ENCODE data around the gene PAK2. TPM values are rescaled to one million over a fixed set of nuclear protein-coding genes. Genes with fewer than 3 reads are reported as not detected.
"Not testable (repeated sequence)": the region's sequence is repeated elsewhere in the genome, so short reads cannot be mapped to it uniquely, and the experiment has no call there.

Gene PAK2
- total RNA-seq, 2 donors from 2014 or later: 27.5 to 28.3 TPM

DNA sequence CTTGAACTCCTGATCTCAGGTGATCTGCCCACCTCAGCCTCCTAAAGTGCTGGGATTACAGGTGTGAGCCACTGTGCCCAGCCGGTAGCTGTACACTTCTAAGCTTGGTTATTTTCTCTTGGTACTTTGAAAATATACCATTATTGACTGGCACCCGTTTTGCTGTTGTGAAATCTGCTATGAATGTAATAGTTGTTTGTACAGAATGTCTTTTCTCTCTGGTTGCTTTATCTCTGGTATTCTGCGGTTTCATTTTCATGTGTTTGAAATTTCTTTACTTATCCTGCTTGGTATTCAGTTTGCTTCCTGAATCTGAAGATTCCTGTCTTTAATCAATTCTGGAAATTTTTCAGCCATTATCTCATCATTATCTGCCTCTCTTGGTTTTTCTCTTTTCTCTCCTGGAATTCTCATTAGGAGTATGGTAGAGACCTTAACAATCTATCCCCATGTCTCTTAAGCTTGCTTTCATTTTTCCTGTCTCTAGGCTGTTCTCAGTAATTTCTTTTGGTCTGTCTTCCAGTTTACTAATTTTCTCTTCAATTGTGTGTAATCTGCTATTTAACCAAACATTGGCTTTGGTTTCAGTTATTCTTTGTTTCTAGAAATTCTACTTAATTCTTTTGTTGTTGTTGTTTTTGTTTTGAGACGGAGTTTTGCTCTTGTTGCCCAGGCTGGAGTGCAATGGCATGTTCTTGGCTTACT lies 2.8 kb upstream of the PAK2 start:
- 86 to 98% methylated on average over 4 of the region's 4 CpGs for WGBS, 2 donors
- Histone ChIP-seq H3K4me3 (no peak overlapping the region), H3K27ac (no peak overlapping the region), H3K27me3 (no peaks in the 10 kb centered on the region), H3K4me1 (peaks cover 6% of the 10 kb centered on the region), H3K36me3 (replicated peaks in 1 of 2; ENCODE audit: insufficient read depth in 1 of 2, low read depth in 2 of 2) (no peaks in the 10 kb centered on the region), H3K9me3 (no peaks in the 10 kb centered on the region)
- DNase-seq: no peak
- TF ChIP-seq POLR2A (IDR thresholded peaks at IDR 0.05): no peak
- TF ChIP-seq, protein P1, sequence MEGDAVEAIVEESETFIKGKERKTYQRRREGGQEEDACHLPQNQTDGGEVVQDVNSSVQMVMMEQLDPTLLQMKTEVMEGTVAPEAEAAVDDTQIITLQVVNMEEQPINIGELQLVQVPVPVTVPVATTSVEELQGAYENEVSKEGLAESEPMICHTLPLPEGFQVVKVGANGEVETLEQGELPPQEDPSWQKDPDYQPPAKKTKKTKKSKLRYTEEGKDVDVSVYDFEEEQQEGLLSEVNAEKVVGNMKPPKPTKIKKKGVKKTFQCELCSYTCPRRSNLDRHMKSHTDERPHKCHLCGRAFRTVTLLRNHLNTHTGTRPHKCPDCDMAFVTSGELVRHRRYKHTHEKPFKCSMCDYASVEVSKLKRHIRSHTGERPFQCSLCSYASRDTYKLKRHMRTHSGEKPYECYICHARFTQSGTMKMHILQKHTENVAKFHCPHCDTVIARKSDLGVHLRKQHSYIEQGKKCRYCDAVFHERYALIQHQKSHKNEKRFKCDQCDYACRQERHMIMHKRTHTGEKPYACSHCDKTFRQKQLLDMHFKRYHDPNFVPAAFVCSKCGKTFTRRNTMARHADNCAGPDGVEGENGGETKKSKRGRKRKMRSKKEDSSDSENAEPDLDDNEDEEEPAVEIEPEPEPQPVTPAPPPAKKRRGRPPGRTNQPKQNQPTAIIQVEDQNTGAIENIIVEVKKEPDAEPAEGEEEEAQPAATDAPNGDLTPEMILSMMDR (IDR thresholded peaks at IDR 0.05): no peak
- no peak for ATAC-seq
- intact Hi-C loops (cut with DNase I): no loop called here

DNA sequence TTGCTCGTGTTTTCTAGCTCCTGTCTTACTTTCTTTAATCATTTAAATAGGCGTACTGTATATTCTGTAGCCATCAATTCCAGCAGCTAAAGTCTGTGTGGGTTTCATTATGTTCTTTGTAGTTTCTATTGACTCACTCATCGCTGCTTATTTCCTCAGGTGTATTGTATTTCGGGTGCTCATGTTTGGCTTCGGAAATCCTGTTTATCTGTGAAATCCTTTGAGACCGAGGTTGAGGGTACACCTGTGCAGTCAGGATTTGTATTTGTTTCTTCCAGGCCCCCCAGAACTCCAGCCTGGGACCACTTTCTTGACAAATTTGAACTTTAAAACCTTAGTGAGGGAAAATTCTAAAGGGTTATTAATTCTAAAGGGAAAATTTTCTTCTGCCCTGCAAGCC lies 2.0 kb upstream of the PAK2 start:
- 84 to 90% methylated on average over 6 of the region's 6 CpGs for WGBS, 2 donors
- H3K9me3 ChIP-seq: no peaks in the 10 kb centered on the region
- no peaks in the 10 kb centered on the region for H3K27me3 ChIP-seq
- no peaks in the 10 kb centered on the region for H3K36me3 ChIP-seq (replicated peaks in 1 of 2; ENCODE audit: insufficient read depth in 1 of 2, low read depth in 2 of 2)
- TF ChIP-seq, protein P1 (IDR thresholded peaks at IDR 0.05): no peak
- TF ChIP-seq POLR2A (IDR thresholded peaks at IDR 0.05): no peak
- ATAC-seq (no peak), DNase-seq (no peak)
- peaks cover 10% of the 10 kb centered on the region for H3K4me1 ChIP-seq
- no peak overlapping the region for H3K4me3 ChIP-seq
- intact Hi-C loops (cut with DNase I): no loop called here
- no peak overlapping the region for H3K27ac ChIP-seq

DNA sequence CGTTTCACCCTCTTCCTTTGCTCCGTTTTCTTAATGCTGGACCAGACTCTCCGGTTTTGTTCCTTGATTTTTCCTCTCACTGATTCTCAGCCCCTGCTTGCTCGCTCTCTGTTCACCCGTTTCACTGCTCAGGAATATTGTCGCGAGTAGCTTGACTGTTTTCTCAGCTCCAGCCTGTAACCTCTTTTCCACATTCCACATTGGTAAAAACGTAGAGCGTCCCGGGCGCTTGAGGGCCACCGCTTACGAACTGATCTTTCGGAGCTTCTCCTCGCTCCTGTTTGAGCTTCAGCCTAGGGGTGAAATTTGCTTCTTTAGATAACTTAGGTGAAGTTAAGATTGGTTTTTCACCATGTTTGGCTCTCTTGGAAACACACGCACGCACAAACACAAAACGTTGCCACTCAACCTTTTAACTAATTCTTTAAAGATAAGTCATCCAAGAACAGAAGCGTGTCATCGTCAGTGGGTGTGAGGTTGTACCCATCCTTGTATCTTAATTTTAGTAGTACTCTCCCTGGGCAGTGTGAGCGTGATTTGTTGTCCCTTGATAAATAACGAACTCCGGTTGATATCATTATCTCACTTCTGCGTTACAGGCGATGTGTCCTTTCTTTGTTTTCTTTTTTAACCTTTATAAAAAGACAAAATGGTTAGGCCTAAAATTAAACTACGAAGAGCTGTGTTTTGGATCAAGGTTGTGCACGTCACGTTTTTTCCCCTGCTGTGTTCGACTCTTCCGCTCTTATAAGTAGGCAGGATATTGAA lies 1.0 kb downstream of the PAK2 start:
- peak in 2 of 4 donors; percentile 22 to 28 for DNase-seq
- H3K36me3 ChIP-seq (replicated peaks in 1 of 2; ENCODE audit: insufficient read depth in 1 of 2, low read depth in 2 of 2): no peaks in the 10 kb centered on the region
- no peaks in the 10 kb centered on the region for H3K9me3 ChIP-seq
- H3K27ac ChIP-seq: peak overlapping the region; percentile 89 to 99 (median 94)
- ATAC-seq: peak; percentile 39
- peak overlapping the region; percentile 82 to 98 for H3K4me3 ChIP-seq
- no peaks in the 10 kb centered on the region for H3K27me3 ChIP-seq
- 0 to 1% methylated on average over 30 of the region's 30 CpGs for WGBS, 2 donors
- TF ChIP-seq, protein P1 (IDR thresholded peaks at IDR 0.05): no peak
- no peak for TF ChIP-seq POLR2A (IDR thresholded peaks at IDR 0.05)
- intact Hi-C loops (cut with DNase I): no loop called here
- H3K4me1 ChIP-seq: peaks cover 10% of the 10 kb centered on the region

DNA sequence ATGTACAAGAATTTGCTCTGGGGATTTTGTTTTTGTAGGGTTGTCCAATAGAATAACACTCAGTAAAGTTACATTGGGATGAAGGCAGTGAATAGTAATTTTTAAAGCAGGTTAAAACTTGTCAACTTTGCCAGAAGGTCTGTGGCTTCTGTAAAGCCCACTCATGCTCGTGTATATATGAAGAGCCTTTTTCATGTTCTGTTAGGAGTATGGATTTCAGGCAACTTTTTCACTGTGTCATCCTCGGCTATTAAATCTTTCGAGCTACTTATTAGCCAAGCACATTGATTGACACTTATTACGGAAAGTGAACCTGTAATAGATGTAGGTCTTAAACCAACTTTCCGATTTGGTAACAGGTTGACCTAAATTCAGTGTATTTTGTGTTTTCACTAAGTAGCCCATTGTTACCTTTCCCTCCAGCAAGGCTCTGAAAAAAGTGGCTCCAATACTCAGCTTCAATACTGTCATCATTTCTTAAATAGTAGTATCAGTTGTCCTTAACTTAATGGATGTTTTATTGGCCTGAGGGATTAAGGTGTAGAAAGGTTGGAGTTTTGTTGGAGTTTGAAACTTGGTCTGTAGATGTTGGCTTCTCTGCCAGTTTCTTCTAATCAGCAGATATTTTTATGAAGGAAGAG lies 1.7 kb downstream of the PAK2 start:
- WGBS, 2 donors: 13 to 14% methylated on average over 5 of the region's 5 CpGs
- intact Hi-C loops (cut with DNase I): no loop called here
- ATAC-seq (no peak), DNase-seq (no peak)
- Histone ChIP-seq H3K36me3 (replicated peaks in 1 of 2; ENCODE audit: insufficient read depth in 1 of 2, low read depth in 2 of 2) (no peaks in the 10 kb centered on the region), H3K9me3 (no peaks in the 10 kb centered on the region), H3K27ac (peak overlapping the region in 3 of 4 donors; percentile 89 to 99 (median 97)), H3K4me3 (no peak overlapping the region), H3K27me3 (no peaks in the 10 kb centered on the region), H3K4me1 (peaks cover 10% of the 10 kb centered on the region)
- TF ChIP-seq, protein P1 (IDR thresholded peaks at IDR 0.05): no peak
- no peak for TF ChIP-seq POLR2A (IDR thresholded peaks at IDR 0.05)

DNA sequence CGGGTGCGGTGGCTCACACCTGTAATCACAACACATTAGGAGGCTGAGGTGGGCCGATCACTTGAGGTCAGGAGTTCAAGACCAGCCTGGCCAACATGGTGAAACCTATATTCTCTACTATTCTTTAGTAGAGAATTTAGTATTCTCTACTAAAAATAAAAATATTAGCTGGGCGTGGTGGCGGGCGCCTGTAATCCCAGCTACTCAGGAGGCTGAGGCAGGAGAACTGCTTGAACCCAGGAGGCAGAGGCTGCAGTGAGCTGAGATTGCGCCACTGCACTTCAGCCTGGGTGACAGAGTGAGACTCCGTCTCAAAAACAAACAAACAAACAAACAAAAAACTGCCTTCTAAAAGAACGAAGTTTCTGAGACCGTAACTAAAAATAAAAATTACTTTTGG lies 3.9 kb downstream of the PAK2 start:
- H3K4me3 ChIP-seq; H3K36me3 ChIP-seq (replicated peaks in 1 of 2; ENCODE audit: insufficient read depth in 1 of 2, low read depth in 2 of 2); H3K9me3 ChIP-seq; ATAC-seq; H3K4me1 ChIP-seq; intact Hi-C loops (cut with DNase I); H3K27me3 ChIP-seq; DNase-seq; H3K27ac ChIP-seq: not testable (repeated sequence)
- 92 to 94% methylated on average over 10 of the region's 10 CpGs for WGBS, 2 donors

All from body of pancreas (tissue), 4 donors.